Measurements from ENCODE around the gene LNX2.

LNX2 gene

GRCh38 chr13:27496006-27496405 is 124.3 kb downstream of the LNX2 start:
- DNase-seq (ENCODE audit: low read depth, low spot score), result no peak
- Histone ChIP-seq H3K27me3 (ENCODE audit: insufficient read depth, insufficient read length) (no peaks in the 10 kb centered on the region), H3K36me3 (ENCODE audit: insufficient read depth, insufficient read length, low read length) (no peaks in the 10 kb centered on the region), H3K4me3 (ENCODE audit: insufficient read length, low read depth) (no peak overlapping the region), H3K4me1 (ENCODE audit: insufficient read depth, insufficient read length) (no peaks in the 10 kb centered on the region), H3K9ac (ENCODE audit: insufficient read length, low read depth) (no peak overlapping the region), H3K9me3 (ENCODE audit: insufficient read depth, low read length) (no peaks in the 10 kb centered on the region)
- no peak for TF ChIP-seq SUZ12 (IDR thresholded peaks at IDR 0.05; ENCODE audit: extremely low read depth, insufficient read depth, insufficient read length)
- TF ChIP-seq YY1 (IDR thresholded peaks at IDR 0.05; ENCODE audit: insufficient read depth, insufficient read length), result no peak
- TF ChIP-seq ZNF274 (IDR thresholded peaks at IDR 0.05; ENCODE audit: low read depth, low read length), result no peak
